Progenitor cell of endocrine pancreas (in vitro differentiated cells): Measurements from ENCODE around the gene TLE1. TPM values are rescaled to one million over a fixed set of nuclear protein-coding genes. Genes with fewer than 3 reads are reported as not detected.
"Not testable (repeated sequence)": the region's sequence is repeated elsewhere in the genome, so short reads cannot be mapped to it uniquely, and the experiment has no call there.

Experiments
- DNase-seq: peaks from one replicate; pipeline ENCODE4 v3.0.0; 2021; ENCODE audit warnings: low spot score; ENCODE audit not compliant: unreplicated experiment
- H3K27ac Mint-ChIP-seq: 2 replicates; pipeline ENCODE4 v1.8.0; 2021; ENCODE audit warnings: mild to moderate bottlenecking, moderate library complexity, mixed read lengths
- H3K27me3 Mint-ChIP-seq: 2 replicates; pipeline ENCODE4 v1.8.0; 2021; ENCODE audit warnings: mixed read lengths
- H3K36me3 Mint-ChIP-seq: 2 replicates; pipeline ENCODE4 v1.8.0; 2022; ENCODE audit warnings: mixed read lengths; ENCODE audit not compliant: insufficient read depth
- H3K4me1 Mint-ChIP-seq: 2 replicates; pipeline ENCODE4 v1.8.0; 2021; ENCODE audit warnings: low read depth, mixed read lengths
- H3K4me3 Mint-ChIP-seq: 2 replicates; pipeline ENCODE4 v1.8.0; 2021; ENCODE audit warnings: low read depth, mild to moderate bottlenecking, moderate library complexity, mixed read lengths
- H3K9me3 Mint-ChIP-seq: 2 replicates; pipeline ENCODE4 v1.8.0; 2021; ENCODE audit warnings: low read depth, mixed read lengths
- total RNA-seq: library from RNA; stranded (reverse); gene quantifications from 2 replicates; pipeline ENCODE4 v1.2.1, GENCODE V29; 2021
- TF ChIP-seq, protein P1 (sequence below): fragments of 200-600 bp; sonication (generic); IDR thresholded peaks from one replicate; pipeline ENCODE4 v1.5.0; 2021; ENCODE audit warnings: antibody characterized with exemption, mild to moderate bottlenecking; ENCODE audit not compliant: unreplicated experiment

The TLE1 gene
- total RNA-seq, 1 donor from 2014 or later: 68.7 TPM

DNA sequence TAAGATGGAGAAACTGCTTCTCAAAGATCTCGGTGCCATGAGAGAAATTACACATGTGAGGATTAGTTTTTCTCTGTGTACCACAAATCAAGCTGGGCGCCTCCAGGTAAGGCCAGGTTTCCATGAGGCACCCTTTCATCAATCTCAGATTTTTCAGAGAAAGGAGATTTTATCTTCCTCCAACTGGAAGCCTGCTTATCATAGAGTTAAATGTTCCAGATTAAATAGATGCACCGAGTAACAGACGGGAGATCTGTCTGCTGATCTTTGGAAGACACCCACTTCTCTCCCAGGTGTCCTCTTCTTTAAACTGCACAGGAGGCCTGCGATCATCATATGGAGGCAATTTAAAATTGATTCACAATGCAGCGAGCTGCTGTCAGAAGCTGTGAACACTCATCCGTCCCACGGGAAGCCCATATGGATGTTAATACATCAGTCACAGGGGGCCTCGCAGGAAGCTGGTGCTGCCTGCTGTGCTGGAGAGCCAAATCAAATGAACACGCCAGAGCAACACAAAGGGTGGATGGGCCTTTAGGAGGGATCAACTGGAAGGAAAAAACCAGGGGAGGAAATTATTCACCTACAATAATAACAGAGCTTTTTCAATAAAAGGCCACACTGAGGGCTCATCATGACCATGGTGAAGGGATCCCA lies 93.3 kb downstream of the TLE1 start:
- Mint-ChIP-seq H3K27ac (peak overlapping the region; percentile 83), H3K9me3 (peaks cover 2% of the 10 kb centered on the region), H3K4me1 (peaks cover 6% of the 10 kb centered on the region), H3K27me3 (no peaks in the 10 kb centered on the region), H3K36me3 (peaks cover 51% of the 10 kb centered on the region), H3K4me3 (no peak overlapping the region)
- DNase-seq: no peak
- TF ChIP-seq, protein P1, sequence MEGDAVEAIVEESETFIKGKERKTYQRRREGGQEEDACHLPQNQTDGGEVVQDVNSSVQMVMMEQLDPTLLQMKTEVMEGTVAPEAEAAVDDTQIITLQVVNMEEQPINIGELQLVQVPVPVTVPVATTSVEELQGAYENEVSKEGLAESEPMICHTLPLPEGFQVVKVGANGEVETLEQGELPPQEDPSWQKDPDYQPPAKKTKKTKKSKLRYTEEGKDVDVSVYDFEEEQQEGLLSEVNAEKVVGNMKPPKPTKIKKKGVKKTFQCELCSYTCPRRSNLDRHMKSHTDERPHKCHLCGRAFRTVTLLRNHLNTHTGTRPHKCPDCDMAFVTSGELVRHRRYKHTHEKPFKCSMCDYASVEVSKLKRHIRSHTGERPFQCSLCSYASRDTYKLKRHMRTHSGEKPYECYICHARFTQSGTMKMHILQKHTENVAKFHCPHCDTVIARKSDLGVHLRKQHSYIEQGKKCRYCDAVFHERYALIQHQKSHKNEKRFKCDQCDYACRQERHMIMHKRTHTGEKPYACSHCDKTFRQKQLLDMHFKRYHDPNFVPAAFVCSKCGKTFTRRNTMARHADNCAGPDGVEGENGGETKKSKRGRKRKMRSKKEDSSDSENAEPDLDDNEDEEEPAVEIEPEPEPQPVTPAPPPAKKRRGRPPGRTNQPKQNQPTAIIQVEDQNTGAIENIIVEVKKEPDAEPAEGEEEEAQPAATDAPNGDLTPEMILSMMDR: no peak

DNA sequence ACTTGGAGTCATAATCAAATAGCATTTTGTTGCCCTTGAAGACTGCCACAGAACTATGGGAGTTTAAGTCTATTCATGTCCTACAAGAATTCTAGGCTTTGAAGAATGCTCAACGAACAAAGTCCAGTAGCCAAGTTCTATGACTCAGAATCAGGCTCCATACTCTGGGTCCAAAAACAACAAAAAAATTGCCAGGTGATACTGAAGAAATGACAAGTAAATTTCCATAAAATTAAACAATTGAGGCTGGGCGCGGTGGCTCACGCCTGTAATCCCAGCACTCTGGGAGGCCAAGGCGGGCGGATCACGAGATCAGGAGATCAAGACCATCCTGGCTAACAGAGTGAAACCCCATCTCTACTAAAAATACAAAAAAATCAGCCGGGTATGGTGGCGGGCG lies 94.1 kb downstream of the TLE1 start:
- not testable (repeated sequence) for H3K9me3 Mint-ChIP-seq, H3K4me3 Mint-ChIP-seq, H3K4me1 Mint-ChIP-seq, H3K27ac Mint-ChIP-seq, H3K27me3 Mint-ChIP-seq, DNase-seq
- peaks cover 53% of the 10 kb centered on the region for H3K36me3 Mint-ChIP-seq

DNA sequence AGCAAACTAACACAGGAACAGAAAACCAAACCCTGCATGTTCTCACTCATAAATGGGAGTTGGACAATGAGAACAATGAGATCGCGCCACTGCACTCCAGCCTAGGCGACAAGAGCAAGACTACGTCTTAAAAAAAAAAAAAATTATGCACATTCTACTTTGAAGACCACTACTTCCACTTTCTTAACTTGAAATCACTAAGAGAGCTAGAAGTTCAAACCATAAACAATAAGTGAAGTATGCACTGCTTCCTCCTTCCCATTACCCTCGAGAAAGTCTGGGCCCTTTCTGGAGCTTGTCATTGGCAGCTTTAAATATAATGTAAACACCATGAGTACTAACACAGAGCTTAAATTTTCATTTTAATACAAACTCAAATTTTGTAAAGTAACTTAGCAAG lies 94.9 kb downstream of the TLE1 start:
- peaks cover 57% of the 10 kb centered on the region for H3K36me3 Mint-ChIP-seq
- no peak for DNase-seq
- TF ChIP-seq, protein P1: no peak
- H3K4me1 Mint-ChIP-seq: peaks cover 6% of the 10 kb centered on the region
- H3K27me3 Mint-ChIP-seq: no peaks in the 10 kb centered on the region
- no peak overlapping the region for H3K4me3 Mint-ChIP-seq
- peaks cover 2% of the 10 kb centered on the region for H3K9me3 Mint-ChIP-seq
- no peak overlapping the region for H3K27ac Mint-ChIP-seq

DNA sequence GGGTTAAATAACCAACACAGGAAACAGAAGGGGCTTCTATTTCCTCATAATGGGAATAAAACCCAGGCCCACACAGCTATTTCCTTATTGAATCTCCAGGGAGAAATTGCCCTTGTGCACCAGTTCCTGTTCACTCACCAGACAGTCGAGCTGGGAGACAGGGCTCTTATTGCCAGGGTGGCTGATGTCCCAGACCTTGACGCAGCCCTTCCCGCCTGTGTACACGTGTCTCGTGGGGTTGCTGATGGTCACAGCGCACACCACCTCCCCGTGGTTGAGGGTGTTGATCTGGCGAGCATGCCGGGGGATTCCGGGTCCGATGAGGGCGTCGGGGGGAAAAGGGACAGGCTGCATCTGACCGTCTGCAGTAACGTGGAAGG lies 96.5 kb downstream of the TLE1 start:
- TF ChIP-seq, protein P1: no peak
- Mint-ChIP-seq H3K27ac (peak overlapping the region; percentile 26), H3K36me3 (peaks cover 55% of the 10 kb centered on the region), H3K27me3 (no peaks in the 10 kb centered on the region), H3K4me1 (peaks cover 19% of the 10 kb centered on the region), H3K4me3 (no peak overlapping the region), H3K9me3 (peaks cover 2% of the 10 kb centered on the region)
- DNase-seq: no peak

DNA sequence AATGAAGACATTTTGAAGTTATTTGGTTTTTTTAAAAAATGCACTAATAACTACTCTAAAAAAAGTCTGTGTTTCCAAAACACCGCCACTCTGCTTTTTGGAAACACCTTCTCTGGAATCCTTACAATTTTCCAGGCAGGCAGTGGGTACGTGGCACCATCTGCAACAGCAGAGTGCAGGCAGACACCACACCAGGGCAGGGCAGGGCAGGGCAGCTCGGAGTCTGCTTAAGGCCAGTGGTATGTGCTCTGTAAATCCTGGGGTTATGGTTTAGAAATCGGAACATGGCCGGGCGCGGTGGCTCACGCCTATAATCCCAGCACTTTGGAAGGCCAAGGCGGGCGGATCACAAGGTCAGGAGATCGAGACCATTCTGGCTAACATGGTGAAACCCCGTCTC lies 97.6 kb downstream of the TLE1 start:
- TF ChIP-seq, protein P1: no peak
- DNase-seq: no peak
- Mint-ChIP-seq H3K36me3 (peaks cover 52% of the 10 kb centered on the region), H3K4me1 (peaks cover 30% of the 10 kb centered on the region), H3K9me3 (peaks cover 2% of the 10 kb centered on the region), H3K27me3 (no peaks in the 10 kb centered on the region), H3K27ac (no peak overlapping the region), H3K4me3 (no peak overlapping the region)

DNA sequence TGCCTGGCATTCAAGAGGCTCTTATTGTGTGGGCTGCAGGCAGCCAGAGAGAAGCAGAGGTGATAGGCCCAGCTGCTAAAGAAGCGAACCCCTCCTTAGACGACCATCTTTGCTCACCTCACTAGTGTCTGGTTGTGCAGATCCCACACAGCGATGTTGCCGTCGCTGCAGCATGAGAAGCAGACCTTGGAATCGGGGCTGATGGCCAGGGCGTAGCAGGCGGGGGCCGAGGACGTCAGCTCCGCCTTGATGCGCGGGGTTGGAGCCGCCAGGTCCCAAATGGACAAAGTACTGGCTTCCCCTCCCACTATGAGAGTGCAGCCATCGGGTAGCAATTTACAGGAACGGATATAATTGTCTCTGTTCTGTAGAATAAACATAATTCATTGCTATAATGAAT lies 98.7 kb downstream of the TLE1 start:
- peaks cover 31% of the 10 kb centered on the region for H3K4me1 Mint-ChIP-seq
- TF ChIP-seq, protein P1: no peak
- no peaks in the 10 kb centered on the region for H3K27me3 Mint-ChIP-seq
- no peak overlapping the region for H3K27ac Mint-ChIP-seq
- DNase-seq: no peak
- H3K36me3 Mint-ChIP-seq: peaks cover 43% of the 10 kb centered on the region
- H3K4me3 Mint-ChIP-seq: no peak overlapping the region
- peaks cover 2% of the 10 kb centered on the region for H3K9me3 Mint-ChIP-seq
